ENCODE data around the gene MAN1A2.

DNA sequence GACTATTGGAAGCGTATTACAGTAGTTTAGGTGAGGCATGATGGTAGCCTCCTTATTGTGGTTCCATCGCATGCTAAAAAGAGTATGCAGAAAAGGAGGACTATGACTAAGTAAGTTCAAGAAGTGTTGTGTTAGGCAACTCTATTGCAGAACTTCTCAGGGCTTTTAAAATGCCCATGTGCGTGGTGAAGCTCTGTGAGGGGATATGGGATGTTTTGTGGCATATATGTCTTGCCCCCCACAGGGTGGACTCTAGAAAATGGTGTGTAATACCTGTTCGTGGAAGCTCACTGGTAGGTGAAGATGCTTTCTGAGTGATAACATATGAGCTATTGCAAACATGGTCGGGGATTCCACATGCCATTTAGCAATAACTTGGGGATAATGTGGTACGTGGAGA is 31.7 kb downstream of the MAN1A2 start:
- TF ChIP-seq CTCF (IDR thresholded peaks at IDR 0.05): no peak
- TF ChIP-seq ZFX (IDR thresholded peaks at IDR 0.05; ENCODE audit: borderline replicate concordance): no peak
